BE2C (cell line): ENCODE data around the gene EHD1.

Experiments used
- DNase-seq: peaks from one replicate; pipeline ENCODE4 v3.0.0-alpha.2; 2020
- H3K27me3 ChIP-seq: fragments of 250-450 bp; sonication (Bioruptor Pico); 2 replicates; pipeline ENCODE4 v1.5.1; 2020; ENCODE audit warnings: mild to moderate bottlenecking
- H3K36me3 ChIP-seq: fragments of 250-450 bp; sonication (Bioruptor Pico); 2 replicates; pipeline ENCODE4 v1.5.1; 2020; ENCODE audit warnings: mild to moderate bottlenecking
- H3K4me1 ChIP-seq: fragments of 250-450 bp; sonication (Bioruptor Pico); 2 replicates; pipeline ENCODE4 v1.5.1; 2020
- H3K4me3 ChIP-seq: 2 replicates; pipeline ENCODE4 v1.5.1; 2011; ENCODE audit warnings: low read depth, low read length
- H3K9me3 ChIP-seq: fragments of 250-450 bp; sonication (Bioruptor Pico); 2 replicates; pipeline ENCODE4 v1.5.1; 2020
- CTCF ChIP-seq: IDR thresholded peaks from 2 replicates; pipeline ENCODE4 v1.5.1; 2012; ENCODE audit warnings: mild to moderate bottlenecking, low read depth, low read length

Gene EHD1

GRCh38 chr11:64841592-64842365 lies 36.6 kb downstream of the EHD1 start:
- Histone ChIP-seq H3K4me3 (no peak overlapping the region), H3K36me3 (no peaks in the 10 kb centered on the region), H3K27me3 (no peaks in the 10 kb centered on the region), H3K4me1 (no peaks in the 10 kb centered on the region), H3K9me3 (no peaks in the 10 kb centered on the region)
- no peak for DNase-seq
- TF ChIP-seq CTCF: no peak

- no peak for TF ChIP-seq CTCF
- no peak for DNase-seq
- no peaks in the 10 kb centered on the region for H3K9me3 ChIP-seq
- no peak overlapping the region for H3K4me3 ChIP-seq
- H3K4me1 ChIP-seq: no peaks in the 10 kb centered on the region
- H3K36me3 ChIP-seq: no peaks in the 10 kb centered on the region
- no peaks in the 10 kb centered on the region for H3K27me3 ChIP-seq
Measured at GRCh38 chr11:64839887-64840782, 38.3 kb downstream of the EHD1 start.

- no peaks in the 10 kb centered on the region for H3K9me3 ChIP-seq
- no peaks in the 10 kb centered on the region for H3K36me3 ChIP-seq
- no peaks in the 10 kb centered on the region for H3K27me3 ChIP-seq
- TF ChIP-seq CTCF: no peak
- H3K4me3 ChIP-seq: no peak overlapping the region
- DNase-seq: no peak
- no peaks in the 10 kb centered on the region for H3K4me1 ChIP-seq
Measured at GRCh38 chr11:64839335-64839734, 39.1 kb downstream of the EHD1 start.

GRCh38 chr11:64838600-64839334 lies 39.7 kb downstream of the EHD1 start:
- no peak for TF ChIP-seq CTCF
- Histone ChIP-seq H3K4me3 (no peak overlapping the region), H3K36me3 (no peaks in the 10 kb centered on the region)

GRCh38 chr11:64837887-64838351 lies 40.5 kb downstream of the EHD1 start:
- TF ChIP-seq CTCF: no peak
- Histone ChIP-seq H3K4me1 (no peaks in the 10 kb centered on the region), H3K4me3 (no peak overlapping the region), H3K9me3 (no peaks in the 10 kb centered on the region), H3K27me3 (no peaks in the 10 kb centered on the region), H3K36me3 (no peaks in the 10 kb centered on the region)
- no peak for DNase-seq

More at GRCh38 chr11:64838600-64839334, 39.7 kb downstream of the EHD1 start:
- no peaks in the 10 kb centered on the region for H3K9me3 ChIP-seq
- no peak for DNase-seq
- no peaks in the 10 kb centered on the region for H3K27me3 ChIP-seq
- no peaks in the 10 kb centered on the region for H3K4me1 ChIP-seq
